Gastroesophageal sphincter (tissue), 4 donors: Measurements from ENCODE around the gene KLHL15. TPM values are rescaled to one million over a fixed set of nuclear protein-coding genes. Genes with fewer than 3 reads are reported as not detected.

Experiments used
- ATAC-seq: fragments of 150-250 bp; one replicate; pipeline ENCODE4 v1.9.1; 2016; ENCODE audit warnings: mild to moderate bottlenecking, moderate library complexity
- H3K27ac ChIP-seq, 4 donors: fragments of 200-600 bp; sonication (generic) in 3 of 4; 1 replicate in 3 of 4; 2 replicates in 1 of 4; pipeline ENCODE4 v1.5.1; 2016 to 2019
- H3K27me3 ChIP-seq: fragments of 200-600 bp; sonication (generic); one replicate; pipeline ENCODE4 v1.5.1; 2019
- H3K36me3 ChIP-seq, 2 donors: fragments of 200-600 bp; sonication (generic); one replicate each; pipeline ENCODE4 v1.5.1; 2019; ENCODE audit warnings: control low read depth in 1 of 2
- H3K4me1 ChIP-seq, 3 donors: fragments of 200-600 bp; sonication (generic); 1 replicate in 2 of 3; 2 replicates in 1 of 3; pipeline ENCODE4 v1.5.1; 2016 to 2019; ENCODE audit warnings: control low read depth in 2 of 3
- H3K4me3 ChIP-seq, 2 donors: fragments of 200-600 bp; sonication (generic); one replicate each; pipeline ENCODE4 v1.5.1; 2019; ENCODE audit warnings: mild to moderate bottlenecking in 1 of 2, moderate library complexity in 1 of 2
- H3K9me3 ChIP-seq, 3 donors: fragments of 200-600 bp; sonication (generic); one replicate each; pipeline ENCODE4 v1.5.1; 2017 to 2019; ENCODE audit warnings: control low read depth in 2 of 3
- CTCF ChIP-seq, 4 experiments: fragments of 200-600 bp in 2 of 4; fragments of 450-650 bp in 2 of 4; sonication (generic) in 1 of 4; IDR thresholded peaks; one replicate each; pipeline ENCODE4 v1.5.1; 2017 to 2019; ENCODE audit warnings: antibody characterized with exemption in 4 of 4, mild to moderate bottlenecking in 2 of 4, moderate library complexity in 2 of 4
- EP300 ChIP-seq: sonication (generic); formaldehyde crosslinking; IDR thresholded peaks from one replicate; pipeline ENCODE4 v1.6.1; 2017; ENCODE audit warnings: antibody characterized with exemption, mild to moderate bottlenecking
- POLR2A ChIP-seq, 2 donors: fragments of 450-650 bp; IDR thresholded peaks; one replicate each; pipeline ENCODE4 v1.6.1; 2017; ENCODE audit warnings: antibody characterized with exemption in 2 of 2, mild to moderate bottlenecking in 2 of 2, moderate library complexity in 1 of 2
- POLR2AphosphoS5 ChIP-seq: sonication (generic); formaldehyde crosslinking; IDR thresholded peaks from one replicate; pipeline ENCODE4 v1.6.1; 2017; ENCODE audit warnings: antibody characterized with exemption
- WGBS, 2 donors: methylation state at CpG; one replicate each; pipeline ENCODE4 v1.1.5; 2018; ENCODE audit warnings: low coverage in 1 of 2; 5-methylcytosine and 5-hydroxymethylcytosine counted together
- total RNA-seq, 4 donors: library from RNA; depleted of rRNA; stranded (reverse); fragments of >200 nt; gene quantifications; one replicate each; pipeline ENCODE4 v1.1.0, GENCODE V29; 2016

Gene KLHL15
- total RNA-seq, 4 donors from 2014 or later = 12.2 to 42.3 (median 17.4) TPM

- no peak overlapping the region for H3K4me3 ChIP-seq
- ATAC-seq = no peak
- no peak overlapping the region for H3K27ac ChIP-seq
- no peaks in the 10 kb centered on the region for H3K4me1 ChIP-seq
- no peaks in the 10 kb centered on the region for H3K36me3 ChIP-seq
- no peaks in the 10 kb centered on the region for H3K9me3 ChIP-seq
- TF ChIP-seq CTCF (IDR thresholded peaks at IDR 0.05) = no peak
- no peak for TF ChIP-seq POLR2AphosphoS5
- TF ChIP-seq EP300 = no peak
- TF ChIP-seq POLR2A (IDR thresholded peaks at IDR 0.05) = no peak
- H3K27me3 ChIP-seq = no peaks in the 10 kb centered on the region
- WGBS, 2 donors = 83% methylated on average over 3 of the region's 3 CpGs; no CpG with 5 or more reads in 1 of the 2 donors
These were observed 67.2 kb downstream of the KLHL15 start for GRCh38 chrX:23959781-23960180.

- ATAC-seq = no peak
- H3K4me3 ChIP-seq = no peak overlapping the region
- TF ChIP-seq EP300 (no peak), POLR2A (IDR thresholded peaks at IDR 0.05) (no peak), POLR2AphosphoS5 (no peak), CTCF (IDR thresholded peaks at IDR 0.05) (no peak)
- no peaks in the 10 kb centered on the region for H3K9me3 ChIP-seq
- H3K4me1 ChIP-seq = no peaks in the 10 kb centered on the region
- H3K27ac ChIP-seq = no peak overlapping the region
- no peaks in the 10 kb centered on the region for H3K27me3 ChIP-seq
- no peaks in the 10 kb centered on the region for H3K36me3 ChIP-seq
- WGBS, 2 donors = 76 to 96% methylated on average over 4 of the region's 4 CpGs
These were observed 72.6 kb downstream of the KLHL15 start for GRCh38 chrX:23954396-23954795.

- Histone ChIP-seq H3K27me3 (no peaks in the 10 kb centered on the region), H3K36me3 (no peaks in the 10 kb centered on the region), H3K4me1 (no peaks in the 10 kb centered on the region), H3K4me3 (no peak overlapping the region), H3K9me3 (no peaks in the 10 kb centered on the region), H3K27ac (no peak overlapping the region)
- no peak for TF ChIP-seq EP300
- TF ChIP-seq CTCF (IDR thresholded peaks at IDR 0.05) = no peak
- TF ChIP-seq POLR2A (IDR thresholded peaks at IDR 0.05) = no peak
- TF ChIP-seq POLR2AphosphoS5 = no peak
- WGBS, 2 donors = 81 to 92% methylated on average over 5 of the region's 11 CpGs
- no peak for ATAC-seq
These were observed 73.1 kb downstream of the KLHL15 start for GRCh38 chrX:23953908-23954269.

GRCh38 chrX:23952984-23953907 is 73.7 kb downstream of the KLHL15 start:
- H3K27ac ChIP-seq = no peak overlapping the region
- TF ChIP-seq CTCF (IDR thresholded peaks at IDR 0.05) = no peak
- TF ChIP-seq POLR2A (IDR thresholded peaks at IDR 0.05) = no peak
- TF ChIP-seq EP300 = no peak
- no peak for TF ChIP-seq POLR2AphosphoS5
- 35 to 41% methylated on average over 7 to 9 of the region's 9 CpGs for WGBS, 2 donors
- ATAC-seq = no peak
- no peaks in the 10 kb centered on the region for H3K9me3 ChIP-seq
- no peak overlapping the region for H3K4me3 ChIP-seq
- no peaks in the 10 kb centered on the region for H3K4me1 ChIP-seq
- H3K27me3 ChIP-seq = no peaks in the 10 kb centered on the region
- H3K36me3 ChIP-seq = no peaks in the 10 kb centered on the region

- no peak overlapping the region for H3K4me3 ChIP-seq
- TF ChIP-seq POLR2AphosphoS5 (no peak), CTCF (IDR thresholded peaks at IDR 0.05) (no peak), POLR2A (IDR thresholded peaks at IDR 0.05) (no peak), EP300 (no peak)
- no peak for ATAC-seq
- H3K27ac ChIP-seq = no peak overlapping the region
- 79% methylated on average over 3 of the region's 3 CpGs for WGBS, 2 donors
- H3K4me1 ChIP-seq = no peaks in the 10 kb centered on the region
- H3K27me3 ChIP-seq = no peaks in the 10 kb centered on the region
- H3K36me3 ChIP-seq = no peaks in the 10 kb centered on the region
- H3K9me3 ChIP-seq = no peaks in the 10 kb centered on the region
These were observed 74.6 kb downstream of the KLHL15 start for GRCh38 chrX:23952391-23952790.
